AG09309 (cell line): ENCODE data around the gene ZNF480.
A peak's percentile ranks its signal among the peaks of the same experiment; 100 is the strongest.
"Not testable (repeated sequence)": the region's sequence is repeated elsewhere in the genome, so short reads cannot be mapped to it uniquely, and the experiment has no call there.

Experiments
- DNase-seq: peaks from one replicate; pipeline ENCODE4 v3.0.0-alpha.2; 2010; ENCODE audit warnings: low read depth
- H3K4me3 ChIP-seq: 2 replicates; pipeline ENCODE4 v1.5.1; 2011; ENCODE audit warnings: mild to moderate bottlenecking, low read depth, low read length, moderate library complexity; ENCODE audit not compliant: control insufficient read depth
- TF ChIP-seq, protein P1 (sequence below): IDR thresholded peaks from 2 replicates; pipeline ENCODE4 v1.5.1; 2011; ENCODE audit warnings: mild to moderate bottlenecking, low read depth, low read length, inconsistent platforms; ENCODE audit not compliant: insufficient read depth, control insufficient read depth; ENCODE audit errors: missing control alignments

The ZNF480 gene

DNA sequence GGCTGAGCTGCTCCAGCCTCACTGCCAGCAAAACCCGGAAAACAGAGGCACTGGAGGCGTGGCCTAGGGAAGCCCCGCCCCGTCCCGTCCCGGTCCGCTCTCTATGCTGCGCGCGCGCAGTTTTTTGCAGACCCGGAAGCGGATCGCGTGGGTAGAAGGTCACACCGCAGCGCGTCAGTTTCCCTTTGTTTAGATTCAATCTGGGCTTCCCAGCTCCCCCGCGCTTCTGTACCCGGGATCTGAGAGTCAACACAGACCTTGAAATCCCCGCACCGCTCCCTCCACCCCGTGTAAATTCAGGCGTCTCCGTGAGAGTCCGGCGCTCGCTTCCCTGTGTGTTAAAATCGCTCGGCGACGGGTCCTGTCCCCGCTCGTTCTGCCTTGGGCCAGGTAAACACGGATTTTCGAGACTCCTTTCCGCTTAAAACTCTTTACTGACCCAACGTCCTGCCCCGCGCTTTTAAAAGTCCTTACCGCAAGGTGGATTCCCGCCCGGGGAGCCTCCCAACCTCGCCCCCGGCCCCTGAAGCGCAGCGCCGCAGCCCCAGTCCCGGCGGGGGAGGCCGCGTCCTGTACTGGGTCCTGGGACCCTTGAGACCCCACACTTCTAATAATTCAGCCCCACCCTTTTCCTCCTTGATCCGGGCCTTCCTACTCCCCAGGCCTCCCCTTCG is 39.3 kb downstream of the ZNF480 start, which contains the start of gene ZNF610:
TSS of gene ZNF610 (plus strand) at position 127 of the 674 bp plus-strand sequence. CDS start 12,930 bp downstream, outside the sequence.
- peak within 1 kb of the TSS; percentile 71 for H3K4me3 ChIP-seq
- DNase-seq = peak; percentile 28
- TF ChIP-seq, protein P1, sequence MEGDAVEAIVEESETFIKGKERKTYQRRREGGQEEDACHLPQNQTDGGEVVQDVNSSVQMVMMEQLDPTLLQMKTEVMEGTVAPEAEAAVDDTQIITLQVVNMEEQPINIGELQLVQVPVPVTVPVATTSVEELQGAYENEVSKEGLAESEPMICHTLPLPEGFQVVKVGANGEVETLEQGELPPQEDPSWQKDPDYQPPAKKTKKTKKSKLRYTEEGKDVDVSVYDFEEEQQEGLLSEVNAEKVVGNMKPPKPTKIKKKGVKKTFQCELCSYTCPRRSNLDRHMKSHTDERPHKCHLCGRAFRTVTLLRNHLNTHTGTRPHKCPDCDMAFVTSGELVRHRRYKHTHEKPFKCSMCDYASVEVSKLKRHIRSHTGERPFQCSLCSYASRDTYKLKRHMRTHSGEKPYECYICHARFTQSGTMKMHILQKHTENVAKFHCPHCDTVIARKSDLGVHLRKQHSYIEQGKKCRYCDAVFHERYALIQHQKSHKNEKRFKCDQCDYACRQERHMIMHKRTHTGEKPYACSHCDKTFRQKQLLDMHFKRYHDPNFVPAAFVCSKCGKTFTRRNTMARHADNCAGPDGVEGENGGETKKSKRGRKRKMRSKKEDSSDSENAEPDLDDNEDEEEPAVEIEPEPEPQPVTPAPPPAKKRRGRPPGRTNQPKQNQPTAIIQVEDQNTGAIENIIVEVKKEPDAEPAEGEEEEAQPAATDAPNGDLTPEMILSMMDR = no peak

DNA sequence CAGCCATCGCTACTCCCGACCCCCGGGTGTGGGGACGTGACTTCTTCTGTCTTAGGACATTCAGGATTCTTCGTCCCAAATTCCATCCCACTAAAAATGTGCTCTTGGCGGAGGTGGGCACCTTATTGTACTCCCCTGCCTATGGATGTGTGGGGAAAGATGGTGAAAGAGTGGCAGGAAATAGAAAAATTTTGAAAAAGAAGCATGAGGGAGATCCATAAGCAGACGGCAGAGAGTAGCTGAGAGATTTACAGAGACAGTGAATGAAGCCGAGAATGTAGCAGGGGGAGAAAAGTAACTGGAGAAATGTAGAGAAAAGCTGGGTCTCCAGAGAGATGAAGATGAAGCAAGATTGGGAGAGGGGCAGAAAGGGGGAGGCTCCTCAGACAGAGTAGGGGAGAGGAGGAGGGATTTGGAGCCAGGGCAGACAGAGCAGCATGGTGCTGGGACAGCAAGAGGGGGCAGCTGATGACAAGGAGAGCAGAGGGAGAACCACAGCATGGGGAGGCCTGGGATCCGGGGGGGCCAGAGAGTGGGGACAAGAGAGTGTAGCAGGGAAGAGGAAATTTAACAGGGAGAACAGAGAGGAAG is 39.9 kb downstream of the ZNF480 start:
- peak overlapping the region; percentile 71 for H3K4me3 ChIP-seq
- TF ChIP-seq, protein P1 = no peak
- DNase-seq = no peak

DNA sequence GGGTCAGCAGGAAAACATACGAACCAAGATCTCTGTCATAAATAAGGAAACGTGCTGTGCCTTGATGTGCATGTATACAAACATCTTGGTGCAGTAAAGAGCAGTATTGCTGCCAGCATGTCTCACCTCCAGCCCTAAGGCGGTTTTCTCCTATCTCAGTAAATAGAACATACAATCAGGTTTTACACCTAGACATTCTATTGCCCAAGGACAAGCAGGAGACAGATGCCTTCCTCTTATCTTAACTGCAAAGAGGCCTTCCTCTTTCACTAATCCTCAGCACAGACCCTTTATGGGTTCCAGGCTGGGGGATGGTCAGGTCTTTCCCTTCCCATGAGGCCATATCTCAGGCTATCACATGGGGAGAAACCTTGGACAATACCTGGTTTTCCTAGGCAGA is 42.1 kb downstream of the ZNF480 start:
- not testable (repeated sequence) for DNase-seq, H3K4me3 ChIP-seq

DNA sequence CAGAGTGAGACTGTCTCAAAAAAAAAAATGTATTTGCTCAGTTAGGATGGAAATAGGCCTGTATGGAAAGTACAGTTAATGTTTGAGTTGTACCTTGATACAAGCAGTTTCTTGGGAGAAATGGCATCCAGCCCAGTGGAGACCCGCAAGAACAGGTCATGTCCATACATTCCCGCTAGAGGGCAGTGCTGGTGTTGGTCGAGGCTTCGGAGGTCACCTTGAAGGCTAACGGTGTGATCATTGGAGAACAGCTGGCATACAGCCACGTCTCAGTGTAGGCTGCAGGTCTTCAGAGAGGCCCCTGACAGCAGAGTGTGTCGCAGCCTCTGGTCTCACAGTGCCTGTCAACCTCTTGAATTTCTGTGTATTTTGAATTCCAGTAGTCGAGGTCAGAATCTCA is 46.6 kb downstream of the ZNF480 start:
- no peak overlapping the region for H3K4me3 ChIP-seq
- DNase-seq = no peak
- TF ChIP-seq, protein P1 = peak; percentile 48

DNA sequence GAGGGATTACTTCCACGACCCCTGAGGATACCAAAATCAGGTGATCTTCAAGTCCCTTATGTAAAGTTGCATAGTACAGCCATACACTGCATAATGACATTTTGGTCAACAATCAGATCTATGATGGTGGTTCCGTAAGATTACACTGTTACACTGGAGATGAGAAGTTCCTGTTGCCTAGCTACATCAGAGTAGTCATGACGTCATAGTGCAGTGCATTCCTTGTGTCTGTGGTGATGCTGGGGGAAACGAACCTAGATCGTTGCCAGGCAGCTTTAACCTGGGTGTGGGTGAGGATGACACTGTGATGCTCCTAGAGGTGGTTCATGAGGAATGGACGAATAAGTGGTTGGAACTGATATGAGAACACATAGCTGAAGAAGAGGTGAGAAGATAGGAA is 48.2 kb downstream of the ZNF480 start:
- H3K4me3 ChIP-seq = no peak overlapping the region
- TF ChIP-seq, protein P1 = no peak
- DNase-seq = no peak

DNA sequence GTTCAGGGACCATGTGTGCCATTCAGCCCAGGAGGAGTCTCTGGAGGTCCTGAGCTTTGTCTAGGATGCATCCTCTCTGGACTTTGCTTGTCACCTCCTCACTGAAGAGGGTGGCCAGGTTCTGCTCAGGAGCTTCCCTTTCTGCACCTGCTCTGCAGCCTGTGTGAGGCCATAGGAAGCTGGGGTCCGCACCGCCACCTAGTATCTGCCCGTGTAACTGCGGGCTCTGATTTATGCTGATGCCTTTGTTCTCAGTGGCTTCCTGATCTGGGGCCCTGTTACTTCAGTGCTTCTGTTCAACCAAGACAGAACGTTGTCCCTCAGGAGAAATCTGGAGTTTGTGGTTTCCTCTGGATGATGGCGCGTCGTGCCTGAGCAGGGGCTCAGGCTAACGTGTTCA is 54.5 kb downstream of the ZNF480 start:
- H3K4me3 ChIP-seq = no peak overlapping the region
- TF ChIP-seq, protein P1 = no peak
- DNase-seq = no peak

DNA sequence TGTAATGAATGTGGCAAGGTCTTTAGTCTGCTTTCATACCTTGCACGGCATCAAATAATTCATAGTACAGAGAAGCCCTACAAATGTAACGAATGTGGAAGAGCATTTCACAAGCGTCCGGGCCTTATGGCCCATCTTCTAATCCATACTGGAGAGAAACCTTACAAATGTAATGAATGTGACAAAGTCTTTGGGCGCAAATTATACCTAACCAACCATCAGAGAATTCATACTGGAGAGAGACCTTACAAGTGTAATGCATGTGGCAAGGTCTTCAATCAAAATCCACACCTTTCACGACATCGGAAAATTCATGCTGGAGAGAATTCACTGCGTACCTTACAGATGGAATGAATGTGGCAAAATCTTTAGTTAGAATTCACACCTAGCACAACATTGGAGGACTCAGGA is 69.5 kb downstream of the ZNF480 start:
- H3K4me3 ChIP-seq = no peak overlapping the region
- TF ChIP-seq, protein P1 = no peak
- DNase-seq = no peak
